Mesodermal cell (in vitro differentiated cells): ENCODE measurements around the gene LIN7B.

Experiments
- H3K27ac ChIP-seq: 2 replicates; pipeline ENCODE4 v1.7.0; 2013; ENCODE audit warnings: mild to moderate bottlenecking, low read depth, low read length, moderate library complexity; ENCODE audit not compliant: severe bottlenecking
- H3K36me3 ChIP-seq: 2 replicates; pipeline ENCODE4 v1.7.1; 2013; ENCODE audit warnings: mild to moderate bottlenecking, low read length, moderate library complexity; ENCODE audit not compliant: control insufficient read depth, insufficient read depth
- H3K4me1 ChIP-seq: one replicate; pipeline ENCODE4 v1.7.1; 2013; ENCODE audit warnings: mild to moderate bottlenecking, low read length; ENCODE audit not compliant: insufficient read depth, control insufficient read depth, poor library complexity, severe bottlenecking
- H3K4me3 ChIP-seq: 2 replicates; pipeline ENCODE4 v1.7.0; 2013; ENCODE audit warnings: low read length, control low read depth, mild to moderate bottlenecking; ENCODE audit not compliant: insufficient read depth, poor library complexity, severe bottlenecking; ENCODE audit errors: extremely low read depth
- H3K9me3 ChIP-seq: 2 replicates; pipeline ENCODE4 v1.7.1; 2013; ENCODE audit warnings: mild to moderate bottlenecking, low read length, moderate library complexity; ENCODE audit not compliant: control insufficient read depth
- WGBS, 2 experiments: methylation state at CpG; one replicate each; pipeline ENCODE4 v1.1.5; 2013; ENCODE audit warnings: missing lambda C conversion rate in 2 of 2; ENCODE audit not compliant: insufficient coverage in 2 of 2; 5-methylcytosine and 5-hydroxymethylcytosine counted together

LIN7B gene

GRCh38 chr19:49148784-49149651 lies 34.8 kb downstream of the LIN7B start:
- Histone ChIP-seq H3K9me3 (no peaks in the 10 kb centered on the region), H3K4me1 (peaks cover 7% of the 10 kb centered on the region), H3K36me3 (no peaks in the 10 kb centered on the region), H3K27ac (peak overlapping the region; percentile 89), H3K4me3 (peak overlapping the region; percentile 56)
- 2% methylated on average over 37 to 40 of the region's 49 CpGs for WGBS, 2 experiments

- H3K4me3 ChIP-seq: peak overlapping the region; percentile 56
- H3K4me1 ChIP-seq: peaks cover 7% of the 10 kb centered on the region
- 0 to 2% methylated on average over 11 to 22 of the region's 23 CpGs for WGBS, 2 experiments
- no peaks in the 10 kb centered on the region for H3K9me3 ChIP-seq
- peak overlapping the region; percentile 89 for H3K27ac ChIP-seq
- no peaks in the 10 kb centered on the region for H3K36me3 ChIP-seq
These were observed 35.5 kb downstream of the LIN7B start for GRCh38 chr19:49149652-49150105.

GRCh38 chr19:49150106-49150943 lies 36.2 kb downstream of the LIN7B start:
- Histone ChIP-seq H3K36me3 (no peaks in the 10 kb centered on the region), H3K4me1 (peaks cover 7% of the 10 kb centered on the region), H3K4me3 (peak overlapping the region; percentile 56), H3K27ac (peak overlapping the region; percentile 89), H3K9me3 (no peaks in the 10 kb centered on the region)
- 0 to 1% methylated on average over 44 to 62 of the region's 75 CpGs for WGBS, 2 experiments

- Histone ChIP-seq H3K27ac (peak overlapping the region; percentile 89), H3K36me3 (no peaks in the 10 kb centered on the region), H3K4me3 (peak overlapping the region; percentile 56), H3K4me1 (peaks cover 12% of the 10 kb centered on the region), H3K9me3 (no peaks in the 10 kb centered on the region)
- WGBS, 2 experiments: 24 to 45% methylated on average over 6 to 9 of the region's 16 CpGs
These were observed 36.7 kb downstream of the LIN7B start for GRCh38 chr19:49150944-49151243.

GRCh38 chr19:49151267-49152118 lies 37.3 kb downstream of the LIN7B start:
- no peaks in the 10 kb centered on the region for H3K9me3 ChIP-seq
- H3K36me3 ChIP-seq: no peaks in the 10 kb centered on the region
- H3K27ac ChIP-seq: no peak overlapping the region
- 20 to 22% methylated on average over 34 of the region's 45 CpGs for WGBS, 2 experiments
- peak overlapping the region; percentile 56 for H3K4me3 ChIP-seq
- peaks cover 14% of the 10 kb centered on the region for H3K4me1 ChIP-seq

- Histone ChIP-seq H3K9me3 (no peaks in the 10 kb centered on the region), H3K4me1 (peaks cover 14% of the 10 kb centered on the region)
These were observed 38.0 kb downstream of the LIN7B start for GRCh38 chr19:49152119-49152550.

GRCh38 chr19:49153167-49153809 lies 39.1 kb downstream of the LIN7B start:
- H3K9me3 ChIP-seq: no peaks in the 10 kb centered on the region
- no peaks in the 10 kb centered on the region for H3K36me3 ChIP-seq
- 91 to 93% methylated on average over 5 to 6 of the region's 10 CpGs for WGBS, 2 experiments
- H3K4me1 ChIP-seq: peaks cover 14% of the 10 kb centered on the region
- no peak overlapping the region for H3K27ac ChIP-seq
- no peak overlapping the region for H3K4me3 ChIP-seq

More at GRCh38 chr19:49152119-49152550, 38.0 kb downstream of the LIN7B start:
- 41 to 58% methylated on average over 7 to 10 of the region's 10 CpGs for WGBS, 2 experiments
- no peak overlapping the region for H3K27ac ChIP-seq
- H3K36me3 ChIP-seq: no peaks in the 10 kb centered on the region
- no peak overlapping the region for H3K4me3 ChIP-seq

GRCh38 chr19:49154279-49154678 lies 40.1 kb downstream of the LIN7B start:
- no peaks in the 10 kb centered on the region for H3K9me3 ChIP-seq
- WGBS, 2 experiments: 93 to 100% methylated on average over 6 of the region's 6 CpGs
- peaks cover 7% of the 10 kb centered on the region for H3K4me1 ChIP-seq
- no peak overlapping the region for H3K4me3 ChIP-seq
- H3K36me3 ChIP-seq: no peaks in the 10 kb centered on the region
- H3K27ac ChIP-seq: no peak overlapping the region

- WGBS, 2 experiments: 77 to 80% methylated on average over 15 to 17 of the region's 19 CpGs
- H3K36me3 ChIP-seq: no peaks in the 10 kb centered on the region
- H3K4me3 ChIP-seq: no peak within 1 kb of the TSS
- no peak within 1 kb of the TSS for H3K27ac ChIP-seq
- peaks cover 7% of the 10 kb centered on the region for H3K4me1 ChIP-seq
- no peaks in the 10 kb centered on the region for H3K9me3 ChIP-seq
These were observed 41.0 kb downstream of the LIN7B start, which contains the start of gene HRC for GRCh38 chr19:49155005-49155819. HRC (minus strand) TSS chr19:49155396; CDS start chr19:49155237, 159 bp downstream.
